ENCODE results near the gene REN.
A peak's percentile ranks its signal among the peaks of the same experiment; 100 is the strongest.

REN gene

GRCh38 chr1:204131978-204132377 lies 34.2 kb downstream of the REN start:
- DNase-seq (ENCODE audit: low read depth in 3 of 3): no peak

- no peak for DNase-seq (ENCODE audit: low read depth in 3 of 3)
These were observed 34.9 kb downstream of the REN start for GRCh38 chr1:204130981-204131892.

- DNase-seq (ENCODE audit: low read depth in 3 of 3): no peak
These were observed 36.0 kb downstream of the REN start for GRCh38 chr1:204130178-204130577.

- peak; percentile 13 to 53 (median 13) for DNase-seq (ENCODE audit: low read depth in 3 of 3)
These were observed 36.9 kb downstream of the REN start for GRCh38 chr1:204128964-204129896.

- no peak for DNase-seq (ENCODE audit: low read depth in 3 of 3)
These were observed 37.6 kb downstream of the REN start for GRCh38 chr1:204128464-204128963.

GRCh38 chr1:204127597-204128242 lies 38.4 kb downstream of the REN start:
- no peak for DNase-seq (ENCODE audit: low read depth in 3 of 3)

- DNase-seq (ENCODE audit: low read depth in 3 of 3): no peak
These were observed 39.2 kb downstream of the REN start for GRCh38 chr1:204126956-204127355.

GRCh38 chr1:204126386-204126785 lies 39.8 kb downstream of the REN start:
- no peak for DNase-seq (ENCODE audit: low read depth in 3 of 3)

GRCh38 chr1:204125759-204126351 lies 40.3 kb downstream of the REN start:
- DNase-seq (ENCODE audit: low read depth in 3 of 3): no peak

- no peak for DNase-seq (ENCODE audit: low read depth in 3 of 3)
These were observed 41.5 kb downstream of the REN start for GRCh38 chr1:204124639-204125038.

- no peak for DNase-seq (ENCODE audit: low read depth in 3 of 3)
These were observed 42.8 kb downstream of the REN start for GRCh38 chr1:204123376-204123775.

- DNase-seq (ENCODE audit: low read depth in 3 of 3): no peak
These were observed 44.1 kb downstream of the REN start for GRCh38 chr1:204121840-204122555.

GRCh38 chr1:204116539-204116938 lies 49.6 kb downstream of the REN start:
- no peak for DNase-seq (ENCODE audit: low read depth in 3 of 3)

GRCh38 chr1:204115116-204115515 lies 51.0 kb downstream of the REN start:
- DNase-seq (ENCODE audit: low read depth in 3 of 3): no peak

GRCh38 chr1:204114606-204115005 lies 51.5 kb downstream of the REN start:
- DNase-seq (ENCODE audit: low read depth in 3 of 3): no peak

- DNase-seq (ENCODE audit: low read depth in 3 of 3): no peak
These were observed 52.2 kb downstream of the REN start for GRCh38 chr1:204113896-204114295.

- DNase-seq (ENCODE audit: low read depth in 3 of 3): no peak
These were observed 53.0 kb downstream of the REN start for GRCh38 chr1:204112876-204113730.

- DNase-seq (ENCODE audit: low read depth in 3 of 3): no peak
These were observed 55.1 kb downstream of the REN start for GRCh38 chr1:204110894-204111633.

Data from stimulated activated CD4-positive, alpha-beta T cell treated with anti-CD3 and anti-CD28 coated beads, TNF-alpha, amount 100 ng/mL, for 24 hours (primary cell).